T-helper 1 cell treated with Interleukin-12 subunit alpha and Interleukin-12 subunit beta and Interleukin-4 antibody, amounts not matched to agents 30 μg/mL and 1 μg/mL, for 36 hours (primary cell): ENCODE measurements around the gene STXBP5.

Experiments
- H3K27ac Mint-ChIP-seq: one replicate; pipeline ENCODE4 v1.8.0; 2021; ENCODE audit warnings: mild to moderate bottlenecking, mixed read lengths
- H3K27me3 Mint-ChIP-seq: one replicate; pipeline ENCODE4 v1.8.0; 2021; ENCODE audit warnings: low read depth, mixed read lengths
- H3K36me3 Mint-ChIP-seq: one replicate; pipeline ENCODE4 v1.8.0; 2021; ENCODE audit warnings: low read depth, mixed read lengths
- H3K4me1 Mint-ChIP-seq: one replicate; pipeline ENCODE4 v1.8.0; 2021; ENCODE audit warnings: low read depth, mixed read lengths
- H3K4me3 Mint-ChIP-seq: one replicate; pipeline ENCODE4 v1.8.0; 2021; ENCODE audit warnings: mild to moderate bottlenecking, moderate library complexity, mixed read lengths
- H3K9me3 Mint-ChIP-seq: one replicate; pipeline ENCODE4 v1.8.0; 2021; ENCODE audit warnings: mixed read lengths

The STXBP5 gene

DNA sequence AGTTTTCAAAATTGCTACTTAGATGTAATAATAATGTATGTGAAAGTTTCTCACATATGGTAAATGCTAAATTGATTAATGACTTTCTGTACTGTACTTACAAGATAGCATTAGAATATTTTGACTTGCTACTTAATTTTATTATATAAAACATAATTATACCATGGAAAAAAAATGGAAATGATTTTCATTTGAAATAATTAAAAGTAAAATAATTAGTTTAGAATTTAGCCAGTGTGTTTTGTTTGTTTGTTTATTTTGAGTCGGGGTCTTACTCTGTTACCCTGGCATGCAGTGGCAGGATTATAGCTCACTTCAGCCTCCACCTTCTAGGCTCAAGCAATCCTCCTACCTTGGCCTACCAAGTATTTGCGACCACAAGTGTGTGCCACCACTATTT is 7.1 kb downstream of the STXBP5 start:
- H3K4me1 Mint-ChIP-seq, result peaks cover 10% of the 10 kb centered on the region

DNA sequence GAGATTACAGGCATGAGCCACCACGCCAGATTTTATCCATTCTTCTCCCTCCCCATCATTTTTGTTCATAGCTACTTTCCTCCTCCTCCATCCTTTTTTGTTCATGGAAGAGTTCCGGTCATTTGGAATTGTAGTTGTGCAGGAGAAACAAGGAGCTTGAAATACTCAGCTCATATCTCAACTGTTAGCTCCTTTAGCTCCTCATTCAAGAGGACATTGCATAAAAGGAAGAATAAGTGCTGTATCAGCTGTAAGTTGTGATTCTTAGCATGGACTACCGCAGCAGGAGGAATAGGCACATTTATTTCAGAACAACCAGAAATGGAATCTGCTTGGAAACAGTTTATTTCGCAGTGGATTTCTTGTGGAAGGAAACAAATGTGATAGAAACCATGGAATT is 7.6 kb downstream of the STXBP5 start:
- Mint-ChIP-seq H3K27me3 (no peaks in the 10 kb centered on the region), H3K4me1 (peaks cover 9% of the 10 kb centered on the region), H3K4me3 (no peak overlapping the region), H3K27ac (no peak overlapping the region), H3K9me3 (no peaks in the 10 kb centered on the region), H3K36me3 (peaks cover 3% of the 10 kb centered on the region)

More for the DNA sequence above, 7.1 kb downstream of the STXBP5 start:
- H3K27ac Mint-ChIP-seq, result no peak overlapping the region
- H3K4me3 Mint-ChIP-seq, result no peak overlapping the region
- peaks cover 3% of the 10 kb centered on the region for H3K36me3 Mint-ChIP-seq
- H3K27me3 Mint-ChIP-seq, result no peaks in the 10 kb centered on the region
- H3K9me3 Mint-ChIP-seq, result no peaks in the 10 kb centered on the region

DNA sequence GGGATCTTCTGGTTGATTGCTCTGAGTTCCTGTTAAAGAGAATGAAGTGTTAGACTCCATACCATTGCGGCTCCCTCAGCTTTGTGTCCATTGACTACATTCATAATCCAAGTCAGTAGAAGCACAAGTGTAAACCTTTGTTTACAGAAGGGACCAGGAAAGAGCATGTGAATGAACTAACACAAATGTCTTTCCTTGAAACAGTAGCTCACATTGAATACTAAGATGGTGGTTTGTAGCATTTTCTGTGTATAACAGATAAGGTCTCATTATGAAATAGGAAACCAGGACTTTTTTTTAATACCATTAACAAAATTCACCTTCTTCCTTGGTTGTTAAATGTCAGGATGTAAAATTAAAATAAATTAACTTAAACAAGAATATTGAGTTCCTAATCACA is 8.4 kb downstream of the STXBP5 start:
- no peak overlapping the region for H3K27ac Mint-ChIP-seq
- peaks cover 3% of the 10 kb centered on the region for H3K36me3 Mint-ChIP-seq
- no peaks in the 10 kb centered on the region for H3K9me3 Mint-ChIP-seq
- no peak overlapping the region for H3K4me3 Mint-ChIP-seq
- H3K4me1 Mint-ChIP-seq, result peaks cover 3% of the 10 kb centered on the region
- no peaks in the 10 kb centered on the region for H3K27me3 Mint-ChIP-seq

DNA sequence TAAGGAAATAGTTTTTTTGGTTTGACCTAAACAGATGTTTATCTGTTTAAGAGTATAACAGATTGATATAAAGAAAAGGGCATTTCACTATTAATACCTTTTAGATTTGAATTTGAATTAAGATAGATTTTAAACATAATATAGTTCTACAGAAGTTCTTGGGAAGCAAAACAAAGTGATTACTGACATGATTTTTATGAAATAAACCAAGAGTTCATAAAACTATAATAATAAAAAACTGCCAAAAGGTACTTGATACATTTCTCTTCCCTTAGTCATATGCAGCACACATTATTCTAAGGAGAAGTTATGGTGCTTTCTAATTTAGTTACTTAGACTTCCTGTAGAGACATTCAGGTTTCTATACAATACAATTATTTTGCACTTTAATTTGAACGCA is 9.6 kb downstream of the STXBP5 start:
- Mint-ChIP-seq H3K4me1 (peaks cover 3% of the 10 kb centered on the region), H3K27ac (no peak overlapping the region), H3K9me3 (no peaks in the 10 kb centered on the region), H3K27me3 (no peaks in the 10 kb centered on the region), H3K36me3 (peaks cover 5% of the 10 kb centered on the region), H3K4me3 (no peak overlapping the region)

DNA sequence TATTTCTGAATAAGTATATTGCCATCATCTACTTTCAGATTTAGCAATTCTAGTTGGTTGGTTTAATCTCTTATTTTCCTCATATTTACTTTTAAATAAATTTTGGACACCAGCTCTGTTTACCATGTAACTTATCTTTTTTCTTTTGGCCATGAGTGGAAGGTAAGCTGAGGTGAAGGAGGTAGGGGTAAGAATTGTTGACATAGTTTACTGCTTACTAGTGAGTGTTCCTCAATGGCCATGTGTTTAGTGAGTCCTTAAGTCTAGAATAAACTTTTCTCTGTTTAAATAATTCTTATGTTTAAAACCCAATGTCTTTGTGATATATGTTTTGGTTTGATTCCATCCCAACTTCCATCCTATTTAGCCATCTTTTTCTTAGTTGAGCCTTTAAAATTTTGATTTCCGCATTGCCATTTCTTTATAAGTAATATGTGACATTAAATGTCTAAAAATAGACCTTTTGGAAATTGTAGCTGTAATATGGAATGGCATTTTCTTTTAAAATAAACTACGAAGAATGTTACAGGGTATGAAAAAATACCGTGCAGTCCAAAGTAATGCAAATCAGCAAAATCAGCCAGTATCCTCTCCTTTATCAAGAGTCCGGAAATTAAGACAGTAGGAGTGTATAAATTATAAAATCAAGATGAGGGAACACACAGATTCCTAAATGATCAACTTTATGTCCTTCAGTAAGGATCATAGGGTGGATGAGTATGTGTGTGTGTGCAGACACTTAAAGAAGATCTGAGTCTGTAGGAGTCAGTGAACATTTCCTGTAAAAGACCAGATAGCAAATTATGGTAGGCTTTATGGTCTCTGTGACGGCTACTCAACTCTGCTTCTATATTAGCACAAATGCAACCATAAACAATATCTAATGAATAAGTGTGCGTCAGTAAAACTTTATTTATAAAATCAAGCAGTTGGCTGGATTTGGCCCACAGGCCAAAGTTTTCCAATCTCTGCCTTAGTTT is 10.3 kb downstream of the STXBP5 start:
- no peaks in the 10 kb centered on the region for H3K9me3 Mint-ChIP-seq
- peaks cover 3% of the 10 kb centered on the region for H3K4me1 Mint-ChIP-seq
- H3K27me3 Mint-ChIP-seq, result no peaks in the 10 kb centered on the region
- H3K4me3 Mint-ChIP-seq, result no peak overlapping the region
- peaks cover 7% of the 10 kb centered on the region for H3K36me3 Mint-ChIP-seq
- no peak overlapping the region for H3K27ac Mint-ChIP-seq

DNA sequence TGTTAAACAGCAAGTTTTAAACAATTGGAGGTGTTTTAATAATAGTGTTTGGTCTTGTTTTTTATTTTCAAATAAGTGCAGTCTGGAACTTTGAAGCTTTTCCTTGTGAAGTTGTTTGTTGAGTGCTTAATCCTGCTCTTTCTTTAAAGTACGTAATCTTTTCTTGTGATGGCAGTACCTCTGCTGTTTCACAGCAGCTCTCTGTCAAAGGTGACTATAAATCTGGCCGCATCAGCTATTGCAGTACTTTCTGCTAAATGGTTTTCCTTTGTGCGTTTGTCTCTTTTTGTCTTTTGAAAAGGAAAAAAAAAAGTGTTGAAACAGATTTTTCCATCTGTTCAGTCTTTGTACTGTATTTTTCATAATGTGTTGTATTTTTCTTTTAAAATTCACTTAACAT is 12.7 kb downstream of the STXBP5 start:
- Mint-ChIP-seq H3K27ac (no peak overlapping the region), H3K36me3 (peaks cover 17% of the 10 kb centered on the region), H3K4me3 (no peak overlapping the region), H3K9me3 (no peaks in the 10 kb centered on the region), H3K4me1 (peaks cover 10% of the 10 kb centered on the region), H3K27me3 (no peaks in the 10 kb centered on the region)

DNA sequence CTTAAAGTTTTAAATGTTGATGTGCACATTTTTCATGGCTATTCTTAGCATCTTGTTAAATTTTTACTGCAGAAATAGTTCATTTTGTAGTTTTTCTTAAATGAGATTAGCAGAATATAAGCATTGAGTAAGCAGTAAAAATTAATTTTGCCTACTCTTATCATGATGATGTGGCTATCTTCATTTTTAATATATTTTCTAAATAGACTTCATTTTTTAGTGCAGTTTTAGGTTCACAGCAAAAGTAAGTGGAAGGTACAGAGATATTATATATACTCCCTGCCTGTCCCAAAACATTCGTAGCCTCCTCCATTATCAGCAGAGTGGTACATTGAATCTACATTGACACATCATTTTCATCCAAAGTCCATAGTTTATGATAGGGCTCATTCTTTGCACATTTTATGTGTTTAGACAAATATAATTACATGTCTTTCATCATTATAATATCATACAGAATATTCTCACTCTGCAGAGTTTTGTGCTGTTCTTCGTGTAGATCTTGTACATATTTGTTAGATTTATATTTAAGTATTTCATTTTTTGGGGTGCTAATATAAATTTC is 13.7 kb downstream of the STXBP5 start:
- no peak overlapping the region for H3K4me3 Mint-ChIP-seq
- H3K9me3 Mint-ChIP-seq, result no peaks in the 10 kb centered on the region
- peaks cover 15% of the 10 kb centered on the region for H3K36me3 Mint-ChIP-seq
- H3K27ac Mint-ChIP-seq, result no peak overlapping the region
- no peaks in the 10 kb centered on the region for H3K27me3 Mint-ChIP-seq
- H3K4me1 Mint-ChIP-seq, result peaks cover 12% of the 10 kb centered on the region

DNA sequence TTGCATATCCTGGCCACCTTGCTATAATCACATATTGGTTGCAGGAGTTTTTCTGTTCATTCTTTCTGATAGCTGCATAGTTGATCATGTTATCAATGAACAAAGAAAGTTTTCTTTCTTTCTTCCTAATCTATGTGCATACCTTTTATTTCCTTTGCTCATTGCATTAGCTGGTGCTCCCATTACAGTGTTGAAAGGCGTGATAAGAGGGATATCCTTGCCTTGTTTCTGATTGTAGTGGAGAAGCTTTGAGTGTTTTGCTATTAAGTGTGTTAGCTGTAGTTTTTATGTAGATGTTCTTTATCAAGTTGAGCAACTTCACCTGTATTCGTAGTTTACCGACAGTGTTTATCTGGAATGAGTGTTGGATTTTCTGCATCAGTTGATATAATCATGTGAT is 14.6 kb downstream of the STXBP5 start:
- H3K9me3 Mint-ChIP-seq, result no peaks in the 10 kb centered on the region
- H3K27ac Mint-ChIP-seq, result no peak overlapping the region
- peaks cover 12% of the 10 kb centered on the region for H3K4me1 Mint-ChIP-seq
- no peaks in the 10 kb centered on the region for H3K27me3 Mint-ChIP-seq
- peaks cover 20% of the 10 kb centered on the region for H3K36me3 Mint-ChIP-seq
- no peak overlapping the region for H3K4me3 Mint-ChIP-seq

DNA sequence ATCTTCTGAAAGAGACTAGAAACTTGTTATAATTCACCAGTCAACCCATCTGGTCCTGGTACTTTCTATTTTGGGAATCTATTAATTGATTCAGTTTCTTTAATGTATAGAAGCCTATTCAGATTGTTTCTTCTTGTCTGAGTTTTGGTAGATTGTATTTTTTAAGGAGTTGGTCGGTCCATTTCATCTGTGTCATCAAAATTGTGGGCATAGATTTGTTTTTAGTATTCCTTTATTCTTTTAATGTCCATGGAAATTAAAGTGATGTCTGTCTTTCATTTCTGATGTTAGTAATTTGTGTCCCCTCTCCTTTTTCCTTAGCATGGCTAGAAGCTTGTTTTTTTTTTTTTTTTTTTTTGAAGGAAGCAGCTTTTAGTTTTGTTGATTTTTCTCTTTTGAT is 15.2 kb downstream of the STXBP5 start:
- Mint-ChIP-seq H3K9me3 (no peaks in the 10 kb centered on the region), H3K27me3 (no peaks in the 10 kb centered on the region), H3K36me3 (peaks cover 20% of the 10 kb centered on the region), H3K4me1 (peaks cover 12% of the 10 kb centered on the region), H3K27ac (no peak overlapping the region), H3K4me3 (no peak overlapping the region)

DNA sequence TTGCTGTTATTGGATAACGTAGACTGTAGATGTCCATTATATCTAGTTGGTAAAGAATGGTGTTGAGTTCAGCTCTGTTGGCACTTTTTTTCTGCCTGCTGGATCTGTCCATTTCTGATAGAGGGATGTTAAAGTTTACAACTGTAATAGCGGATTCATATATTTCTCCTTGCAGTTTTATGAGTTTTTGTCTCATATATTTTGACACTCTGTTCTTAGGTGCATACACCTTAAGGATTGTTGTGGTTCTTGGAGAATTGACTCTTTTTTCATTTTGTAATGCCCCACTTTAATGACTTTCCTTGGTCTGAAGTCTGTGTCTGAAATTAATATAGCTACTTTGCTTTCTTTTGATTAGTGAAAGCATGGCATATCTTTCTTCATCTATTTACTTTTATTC is 16.1 kb downstream of the STXBP5 start:
- no peaks in the 10 kb centered on the region for H3K27me3 Mint-ChIP-seq
- H3K4me3 Mint-ChIP-seq, result no peak overlapping the region
- no peak overlapping the region for H3K27ac Mint-ChIP-seq
- H3K36me3 Mint-ChIP-seq, result peaks cover 22% of the 10 kb centered on the region
- peaks cover 12% of the 10 kb centered on the region for H3K4me1 Mint-ChIP-seq
- H3K9me3 Mint-ChIP-seq, result no peaks in the 10 kb centered on the region

DNA sequence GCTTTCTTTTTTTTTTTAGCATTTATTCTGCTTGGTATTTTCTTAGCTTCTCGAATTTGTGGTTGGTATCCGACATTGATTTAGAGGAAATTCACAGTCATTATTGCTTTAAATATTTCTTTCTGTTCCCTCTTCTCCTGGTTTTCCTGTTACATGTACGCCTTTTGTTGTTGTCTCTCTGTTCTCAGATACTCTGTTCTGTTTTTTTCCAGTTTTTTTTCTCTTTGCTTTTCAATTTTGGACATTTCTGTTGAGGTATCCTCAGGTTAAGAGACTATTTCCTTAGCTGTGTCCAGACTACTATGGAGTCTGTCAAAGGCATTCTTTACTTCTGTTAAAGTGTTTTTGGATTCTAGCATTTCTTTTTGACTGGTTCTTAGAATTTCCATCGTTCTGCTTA is 17.5 kb downstream of the STXBP5 start:
- no peak overlapping the region for H3K4me3 Mint-ChIP-seq
- peaks cover 12% of the 10 kb centered on the region for H3K4me1 Mint-ChIP-seq
- no peaks in the 10 kb centered on the region for H3K9me3 Mint-ChIP-seq
- H3K36me3 Mint-ChIP-seq, result peaks cover 22% of the 10 kb centered on the region
- H3K27me3 Mint-ChIP-seq, result no peaks in the 10 kb centered on the region
- no peak overlapping the region for H3K27ac Mint-ChIP-seq

DNA sequence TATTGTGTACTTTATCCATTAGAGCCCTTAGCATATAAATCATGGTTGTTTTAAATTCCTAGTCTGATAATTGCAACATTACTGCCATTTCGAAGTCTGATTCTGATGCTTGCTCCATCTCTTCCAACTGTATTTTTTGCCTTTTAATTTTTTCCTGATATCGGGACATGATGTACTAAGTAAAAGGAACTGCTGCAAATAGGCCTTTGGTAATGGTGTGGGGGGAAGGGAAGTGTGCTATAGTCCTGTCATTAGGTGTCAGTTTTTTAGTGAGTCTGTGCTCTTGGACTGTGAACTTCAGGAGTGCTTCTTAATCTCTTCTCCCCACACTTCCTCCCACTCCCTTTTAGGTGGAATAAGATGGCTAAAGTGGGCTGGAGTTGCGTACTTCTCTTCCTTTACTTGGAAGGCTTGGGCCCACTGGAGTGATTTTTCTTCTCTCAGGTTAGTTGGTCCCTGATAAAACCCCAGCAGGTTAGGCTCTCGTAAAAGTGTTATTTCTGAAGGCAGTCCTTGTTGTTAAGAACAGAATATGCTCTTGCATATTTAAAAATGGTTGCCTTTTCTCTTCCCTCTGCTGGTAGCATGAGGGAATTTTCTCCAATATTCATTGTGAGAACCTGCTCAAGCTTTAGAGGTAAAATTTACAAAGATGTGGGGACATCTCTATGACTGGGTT is 18.1 kb downstream of the STXBP5 start:
- no peak overlapping the region for H3K4me3 Mint-ChIP-seq
- H3K27ac Mint-ChIP-seq, result no peak overlapping the region
- H3K27me3 Mint-ChIP-seq, result no peaks in the 10 kb centered on the region
- H3K36me3 Mint-ChIP-seq, result peaks cover 22% of the 10 kb centered on the region
- H3K9me3 Mint-ChIP-seq, result no peaks in the 10 kb centered on the region
- H3K4me1 Mint-ChIP-seq, result peaks cover 13% of the 10 kb centered on the region

DNA sequence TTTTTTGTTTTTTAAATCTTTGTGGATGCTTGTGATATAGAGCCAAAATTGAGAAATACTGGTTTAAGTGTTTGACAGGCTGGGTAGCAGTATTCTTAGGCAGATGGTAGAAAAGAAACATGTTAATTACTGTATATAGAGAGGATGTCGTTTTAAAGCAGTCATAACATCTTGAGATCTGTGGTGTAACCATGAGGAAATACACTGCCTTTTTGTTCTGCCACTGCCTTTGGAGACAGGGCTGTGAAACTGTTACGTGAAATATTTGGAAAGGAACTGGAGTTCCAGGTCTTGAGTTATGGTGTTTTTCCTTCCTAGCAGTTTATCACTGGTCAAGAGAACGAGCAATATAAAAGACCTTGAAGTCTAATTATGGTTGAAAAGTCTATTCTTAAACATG is 19.5 kb downstream of the STXBP5 start:
- no peak overlapping the region for H3K4me3 Mint-ChIP-seq
- no peaks in the 10 kb centered on the region for H3K27me3 Mint-ChIP-seq
- no peaks in the 10 kb centered on the region for H3K9me3 Mint-ChIP-seq
- peaks cover 20% of the 10 kb centered on the region for H3K36me3 Mint-ChIP-seq
- no peak overlapping the region for H3K27ac Mint-ChIP-seq
- H3K4me1 Mint-ChIP-seq, result peaks cover 22% of the 10 kb centered on the region

DNA sequence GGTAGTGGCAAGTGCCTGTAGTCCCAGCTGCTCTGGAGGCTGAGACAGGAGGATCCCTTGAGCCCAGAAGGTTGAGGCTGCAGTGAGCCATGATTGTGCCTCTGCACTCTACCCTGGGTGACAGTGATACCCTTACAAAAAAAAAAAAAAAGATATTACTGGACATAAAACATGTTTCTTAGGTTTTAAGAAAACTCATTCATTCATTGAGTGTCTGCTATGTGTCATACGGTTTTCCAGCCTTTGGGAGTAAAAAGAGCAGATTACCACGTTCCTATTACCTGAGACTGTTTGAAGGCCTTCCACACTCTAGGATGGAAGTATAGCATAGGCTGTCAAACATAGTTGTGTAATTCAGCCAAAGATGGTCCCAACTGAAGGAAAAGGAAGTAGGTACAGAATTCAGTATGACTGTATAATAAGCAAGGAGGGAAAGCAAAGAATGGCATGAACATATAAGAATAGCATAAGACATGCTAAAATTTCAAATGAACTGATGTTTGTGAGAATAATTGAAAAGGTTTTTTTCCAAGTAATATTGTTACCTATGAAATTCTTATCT is 22.0 kb downstream of the STXBP5 start:
- H3K4me1 Mint-ChIP-seq, result peaks cover 15% of the 10 kb centered on the region
- no peaks in the 10 kb centered on the region for H3K9me3 Mint-ChIP-seq
- peaks cover 14% of the 10 kb centered on the region for H3K36me3 Mint-ChIP-seq
- no peaks in the 10 kb centered on the region for H3K27me3 Mint-ChIP-seq
- H3K27ac Mint-ChIP-seq, result no peak overlapping the region
- no peak overlapping the region for H3K4me3 Mint-ChIP-seq
